ENCODE results near the gene MNAT1. TPM values are rescaled to one million over a fixed set of nuclear protein-coding genes. Genes with fewer than 3 reads are reported as not detected.

The MNAT1 gene
- total RNA-seq (102 TPM), polyA plus RNA-seq (ENCODE audit: insufficient read depth in 1 of 8, insufficient read length in 8 of 8, low replicate concordance in 1 of 8) (10 to 100 TPM; 43.7 to 53.3 (median 49.0) TPM)
- long read RNA-seq, donor 1, transcript MNAT1-201 (8 exons, 2,635 nt): major isoform, 6 of 9 reads
- long read RNA-seq, donor 1, partial matches to known transcripts: 0 of 9 reads
- long read RNA-seq, donor 1, other reads (novel, unspliced or antisense): 0 of 9 reads
- long read RNA-seq, donor 2, partial matches to known transcripts: 0 of 3 reads
- long read RNA-seq, donor 2, other reads (novel, unspliced or antisense): 0 of 3 reads
- long read RNA-seq, donor 3, transcript MNAT1-208 (4 exons, 1,097 nt): minor isoform, 9 of 20 reads
- long read RNA-seq, donor 3, transcript MNAT1-201 (8 exons, 2,635 nt): major isoform, 11 of 20 reads
- long read RNA-seq, donor 3, partial matches to known transcripts: 0 of 20 reads
- long read RNA-seq, donor 3, other reads (novel, unspliced or antisense): 0 of 20 reads
- long read RNA-seq, donor 4, transcript MNAT1-208 (4 exons, 1,097 nt): major isoform, 6 of 8 reads
- long read RNA-seq, donor 4, partial matches to known transcripts: 0 of 8 reads
- long read RNA-seq, donor 4, other reads (novel, unspliced or antisense): 0 of 8 reads
- long read RNA-seq, donor 5, transcript MNAT1-201 (8 exons, 2,635 nt): major isoform, 27 of 54 reads
- long read RNA-seq, donor 5, transcript MNAT1-208 (4 exons, 1,097 nt): minor isoform, 21 of 54 reads
- long read RNA-seq, donor 5, partial matches to known transcripts: 6 of 54 reads
- long read RNA-seq, donor 5, other reads (novel, unspliced or antisense): 0 of 54 reads
- long read RNA-seq, donor 6, transcript MNAT1-208 (4 exons, 1,097 nt): major isoform, 18 of 32 reads
- long read RNA-seq, donor 6, transcript MNAT1-201 (8 exons, 2,635 nt): minor isoform, 13 of 32 reads
- long read RNA-seq, donor 6, partial matches to known transcripts: 0 of 32 reads
- long read RNA-seq, donor 6, other reads (novel, unspliced or antisense): 0 of 32 reads
- long read RNA-seq, donor 7, transcript MNAT1-201 (8 exons, 2,635 nt): major isoform, 19 of 52 reads
- long read RNA-seq, donor 7, transcript MNAT1-208 (4 exons, 1,097 nt): minor isoform, 8 of 52 reads
- long read RNA-seq, donor 7, partial matches to known transcripts: 25 of 52 reads
- long read RNA-seq, donor 7, other reads (novel, unspliced or antisense): 0 of 52 reads
- long read RNA-seq, donor 8, transcript MNAT1-201 (8 exons, 2,635 nt): major isoform, 9 of 26 reads
- long read RNA-seq, donor 8, transcript MNAT1-208 (4 exons, 1,097 nt): minor isoform, 7 of 26 reads
- long read RNA-seq, donor 8, partial matches to known transcripts: 10 of 26 reads
- long read RNA-seq, donor 8, other reads (novel, unspliced or antisense): 0 of 26 reads
- long read RNA-seq, donor 9, transcript MNAT1-208 (4 exons, 1,097 nt): major isoform, 6 of 20 reads
- long read RNA-seq, donor 9, partial matches to known transcripts: 9 of 20 reads
- long read RNA-seq, donor 9, other reads (novel, unspliced or antisense): 0 of 20 reads
- long read RNA-seq, donor 10, transcript MNAT1-201 (8 exons, 2,635 nt): major isoform, 13 of 36 reads
- long read RNA-seq, donor 10, partial matches to known transcripts: 20 of 36 reads
- long read RNA-seq, donor 10, other reads (novel, unspliced or antisense): 0 of 36 reads
- long read RNA-seq, donor 11, transcript MNAT1-208 (4 exons, 1,097 nt): major isoform, 10 of 24 reads
- long read RNA-seq, donor 11, transcript MNAT1-201 (8 exons, 2,635 nt): minor isoform, 8 of 24 reads
- long read RNA-seq, donor 11, partial matches to known transcripts: 6 of 24 reads
- long read RNA-seq, donor 11, other reads (novel, unspliced or antisense): 0 of 24 reads

DNA sequence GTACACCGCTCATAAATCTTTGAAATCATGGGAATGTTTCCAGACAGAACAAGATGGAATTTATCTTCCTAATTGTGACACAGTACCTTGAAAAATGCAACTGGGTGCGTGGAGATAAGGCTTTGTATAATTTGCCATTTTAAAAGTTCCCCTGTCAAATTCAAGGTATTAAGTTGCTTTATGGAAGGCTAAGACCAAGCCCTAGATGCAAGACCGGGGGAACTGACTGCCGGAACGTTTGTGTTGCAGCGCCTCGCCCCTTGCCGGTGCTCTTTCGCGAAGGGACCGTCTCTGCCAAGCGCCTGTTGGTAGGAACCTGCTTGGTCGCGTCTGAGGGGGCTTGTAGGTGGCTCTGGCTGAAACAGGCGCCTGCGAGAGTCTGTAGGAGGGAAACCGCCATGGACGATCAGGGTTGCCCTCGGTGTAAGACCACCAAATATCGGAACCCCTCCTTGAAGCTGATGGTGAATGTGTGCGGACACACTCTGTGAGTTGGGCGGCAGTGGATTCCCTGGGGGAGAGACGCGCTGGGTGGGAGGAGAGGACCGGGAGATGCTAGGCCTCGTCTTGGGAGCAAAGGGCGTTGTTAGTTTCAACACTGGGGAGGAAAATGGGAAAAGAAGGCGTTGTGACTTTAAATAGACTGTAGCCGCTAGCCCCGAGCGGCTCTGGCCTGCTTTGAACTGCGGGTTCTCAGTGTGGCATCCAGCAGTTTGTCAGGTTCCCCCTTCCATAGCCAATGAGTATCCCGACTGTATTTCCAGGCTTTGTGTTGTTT lies at the start of gene MNAT1:
MNAT1 (plus strand) TSS at position 297 of the 778 bp plus-strand sequence; CDS start at position 399, 102 bp downstream.
- Histone ChIP-seq H3K9me3 (replicated peaks; ENCODE audit: control insufficient read depth, low read depth, low read length) (no peaks in the 10 kb centered on the region), H3K4me1 (ENCODE audit: control insufficient read depth, insufficient read depth, low read length) (peaks cover 2% of the 10 kb centered on the region), H3K36me3 (ENCODE audit: control insufficient read depth, insufficient read depth, low read length) (no peaks in the 10 kb centered on the region), H3K4me3 (ENCODE audit: low read length) (peak within 1 kb of the TSS; percentile 79), H3K27me3 (ENCODE audit: control insufficient read depth, insufficient read depth, low read length) (no peaks in the 10 kb centered on the region), H3K27ac (ENCODE audit: low read length) (peak within 1 kb of the TSS; percentile 89)
- peak; percentile 90 for DNase-seq
- WGBS (ENCODE audit: insufficient coverage): 1% methylated on average over 26 of the region's 33 CpGs

- Histone ChIP-seq H3K27me3 (ENCODE audit: control insufficient read depth, insufficient read depth, low read length) (no peaks in the 10 kb centered on the region), H3K4me1 (ENCODE audit: control insufficient read depth, insufficient read depth, low read length) (no peaks in the 10 kb centered on the region), H3K4me3 (ENCODE audit: low read length) (no peak overlapping the region), H3K9me3 (replicated peaks; ENCODE audit: control insufficient read depth, low read depth, low read length) (no peaks in the 10 kb centered on the region), H3K27ac (ENCODE audit: low read length) (no peak overlapping the region), H3K36me3 (ENCODE audit: control insufficient read depth, insufficient read depth, low read length) (no peaks in the 10 kb centered on the region)
- no peak for DNase-seq
These were observed 47.7 kb upstream of the MNAT1 start for GRCh38 chr14:60686865-60687264.

DNA sequence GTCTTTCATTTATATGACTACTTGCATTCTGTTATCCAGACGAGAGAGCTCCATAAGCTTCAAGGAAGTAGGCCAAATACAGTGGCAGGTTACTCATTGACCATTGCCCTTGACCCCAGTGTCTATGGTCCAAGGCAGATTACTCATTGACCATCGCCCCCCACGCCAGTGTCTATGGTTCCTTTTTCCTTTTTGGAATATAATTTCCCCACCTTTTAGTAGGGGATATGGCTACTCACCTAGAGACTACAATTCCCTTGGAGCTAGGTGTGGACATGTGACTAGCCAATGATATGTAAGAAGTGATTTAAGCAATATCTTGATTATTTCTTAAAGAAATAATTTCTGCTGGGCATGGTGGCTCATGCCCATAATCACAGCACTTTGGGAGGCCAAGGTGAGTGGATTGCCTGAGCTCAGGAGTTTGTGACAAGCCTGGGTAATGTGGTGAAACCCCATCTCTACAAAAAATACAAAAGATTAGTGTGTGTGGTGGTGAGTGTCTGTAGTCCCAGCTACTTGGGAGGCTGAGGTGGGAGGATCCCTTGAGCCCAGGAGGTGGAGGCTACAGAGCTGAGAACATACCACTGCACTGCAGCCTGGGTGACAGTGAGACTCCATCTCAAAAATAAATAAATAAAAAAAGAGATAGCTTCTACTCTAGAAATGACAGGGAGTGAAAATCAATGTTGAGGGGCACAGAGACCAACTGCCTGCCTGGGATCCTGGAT lies 43.0 kb upstream of the MNAT1 start:
- no peak overlapping the region for H3K27ac ChIP-seq (ENCODE audit: low read length)
- H3K4me1 ChIP-seq (ENCODE audit: control insufficient read depth, insufficient read depth, low read length): no peaks in the 10 kb centered on the region
- no peak for DNase-seq
- 80% methylated on average over 1 of the region's 3 CpGs for WGBS (ENCODE audit: insufficient coverage)
- H3K36me3 ChIP-seq (ENCODE audit: control insufficient read depth, insufficient read depth, low read length): no peaks in the 10 kb centered on the region
- H3K4me3 ChIP-seq (ENCODE audit: low read length): no peak overlapping the region
- H3K9me3 ChIP-seq (replicated peaks; ENCODE audit: control insufficient read depth, low read depth, low read length): no peaks in the 10 kb centered on the region
- H3K27me3 ChIP-seq (ENCODE audit: control insufficient read depth, insufficient read depth, low read length): no peaks in the 10 kb centered on the region

GRCh38 chr14:60695327-60695726 lies 39.2 kb upstream of the MNAT1 start:
- H3K36me3 ChIP-seq (ENCODE audit: control insufficient read depth, insufficient read depth, low read length): no peaks in the 10 kb centered on the region
- no CpG with 5 or more reads among the region's 4 CpGs for WGBS (ENCODE audit: insufficient coverage)
- no peak overlapping the region for H3K4me3 ChIP-seq (ENCODE audit: low read length)
- peaks cover 7% of the 10 kb centered on the region for H3K9me3 ChIP-seq (replicated peaks; ENCODE audit: control insufficient read depth, low read depth, low read length)
- no peaks in the 10 kb centered on the region for H3K4me1 ChIP-seq (ENCODE audit: control insufficient read depth, insufficient read depth, low read length)
- DNase-seq: no peak
- no peak overlapping the region for H3K27ac ChIP-seq (ENCODE audit: low read length)
- no peaks in the 10 kb centered on the region for H3K27me3 ChIP-seq (ENCODE audit: control insufficient read depth, insufficient read depth, low read length)

- H3K27me3 ChIP-seq (ENCODE audit: control insufficient read depth, insufficient read depth, low read length): no peaks in the 10 kb centered on the region
- H3K36me3 ChIP-seq (ENCODE audit: control insufficient read depth, insufficient read depth, low read length): no peaks in the 10 kb centered on the region
- no peak overlapping the region for H3K27ac ChIP-seq (ENCODE audit: low read length)
- no peak for DNase-seq
- H3K4me3 ChIP-seq (ENCODE audit: low read length): no peak overlapping the region
- WGBS (ENCODE audit: insufficient coverage): no CpG with 5 or more reads among the region's 3 CpGs
- H3K4me1 ChIP-seq (ENCODE audit: control insufficient read depth, insufficient read depth, low read length): no peaks in the 10 kb centered on the region
- H3K9me3 ChIP-seq (replicated peaks; ENCODE audit: control insufficient read depth, low read depth, low read length): peaks cover 17% of the 10 kb centered on the region
These were observed 34.0 kb upstream of the MNAT1 start for GRCh38 chr14:60700598-60700997.

DNA sequence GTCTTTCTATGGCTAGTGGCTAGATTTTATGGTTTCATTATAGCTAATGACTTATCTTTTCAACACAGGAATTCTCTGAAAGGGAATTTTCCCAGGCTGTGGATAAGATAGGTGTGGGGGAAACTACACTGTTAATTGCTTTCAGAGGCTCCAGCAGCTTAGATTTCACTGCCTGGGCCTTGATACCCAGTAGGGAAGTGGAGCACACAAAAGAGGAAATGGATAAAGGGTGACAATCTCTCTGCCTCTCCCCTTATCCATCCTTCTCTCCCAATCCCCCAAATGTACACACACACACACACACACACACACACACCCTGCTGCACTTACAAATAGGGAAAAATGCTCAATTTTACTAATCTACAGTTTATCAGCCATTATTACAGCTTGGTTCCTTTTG lies 29.5 kb upstream of the MNAT1 start:
- DNase-seq: no peak
- no peak overlapping the region for H3K27ac ChIP-seq (ENCODE audit: low read length)
- no peak overlapping the region for H3K4me3 ChIP-seq (ENCODE audit: low read length)
- no peaks in the 10 kb centered on the region for H3K4me1 ChIP-seq (ENCODE audit: control insufficient read depth, insufficient read depth, low read length)
- H3K27me3 ChIP-seq (ENCODE audit: control insufficient read depth, insufficient read depth, low read length): no peaks in the 10 kb centered on the region
- H3K36me3 ChIP-seq (ENCODE audit: control insufficient read depth, insufficient read depth, low read length): no peaks in the 10 kb centered on the region
- peaks cover 10% of the 10 kb centered on the region for H3K9me3 ChIP-seq (replicated peaks; ENCODE audit: control insufficient read depth, low read depth, low read length)

GRCh38 chr14:60707858-60708257 lies 26.7 kb upstream of the MNAT1 start:
- Histone ChIP-seq H3K9me3 (replicated peaks; ENCODE audit: control insufficient read depth, low read depth, low read length) (no peaks in the 10 kb centered on the region), H3K36me3 (ENCODE audit: control insufficient read depth, insufficient read depth, low read length) (peaks cover 3% of the 10 kb centered on the region), H3K4me1 (ENCODE audit: control insufficient read depth, insufficient read depth, low read length) (no peaks in the 10 kb centered on the region), H3K27ac (ENCODE audit: low read length) (no peak overlapping the region), H3K27me3 (ENCODE audit: control insufficient read depth, insufficient read depth, low read length) (no peaks in the 10 kb centered on the region), H3K4me3 (ENCODE audit: low read length) (no peak overlapping the region)
- DNase-seq: no peak
- WGBS (ENCODE audit: insufficient coverage): 76% methylated on average over 3 of the region's 3 CpGs

GRCh38 chr14:60710494-60710893 lies 24.1 kb upstream of the MNAT1 start:
- H3K27ac ChIP-seq (ENCODE audit: low read length): no peak overlapping the region
- H3K27me3 ChIP-seq (ENCODE audit: control insufficient read depth, insufficient read depth, low read length): no peaks in the 10 kb centered on the region
- H3K36me3 ChIP-seq (ENCODE audit: control insufficient read depth, insufficient read depth, low read length): peaks cover 3% of the 10 kb centered on the region
- no peak overlapping the region for H3K4me3 ChIP-seq (ENCODE audit: low read length)
- H3K9me3 ChIP-seq (replicated peaks; ENCODE audit: control insufficient read depth, low read depth, low read length): no peaks in the 10 kb centered on the region
- H3K4me1 ChIP-seq (ENCODE audit: control insufficient read depth, insufficient read depth, low read length): no peaks in the 10 kb centered on the region
- DNase-seq: no peak

Measured in muscle of leg (tissue), 16 donors.